Subcutaneous adipose tissue (tissue), 4 donors: ENCODE measurements around the gene HS3ST3B1. TPM values are rescaled to one million over a fixed set of nuclear protein-coding genes. Genes with fewer than 3 reads are reported as not detected.

ENCODE experiments used
- total RNA-seq, 4 donors: library from RNA; depleted of rRNA; stranded (reverse); fragments of >200 nt; gene quantifications; one replicate each; pipeline ENCODE4 v1.1.0, GENCODE V29; 2016
- TF ChIP-seq, protein P1 (sequence below): fragments of 450-650 bp; IDR thresholded peaks from one replicate; pipeline ENCODE4 v1.5.1; 2016; ENCODE audit warnings: low read depth, mild to moderate bottlenecking, control low read depth, antibody characterized with exemption, moderate library complexity

The HS3ST3B1 gene
- total RNA-seq, 4 donors from 2014 or later = 0.66 to 2.4 (median 1.1) TPM

GRCh38 chr17:14398766-14399165, 97.9 kb downstream of the HS3ST3B1 start:
- TF ChIP-seq, protein P1, sequence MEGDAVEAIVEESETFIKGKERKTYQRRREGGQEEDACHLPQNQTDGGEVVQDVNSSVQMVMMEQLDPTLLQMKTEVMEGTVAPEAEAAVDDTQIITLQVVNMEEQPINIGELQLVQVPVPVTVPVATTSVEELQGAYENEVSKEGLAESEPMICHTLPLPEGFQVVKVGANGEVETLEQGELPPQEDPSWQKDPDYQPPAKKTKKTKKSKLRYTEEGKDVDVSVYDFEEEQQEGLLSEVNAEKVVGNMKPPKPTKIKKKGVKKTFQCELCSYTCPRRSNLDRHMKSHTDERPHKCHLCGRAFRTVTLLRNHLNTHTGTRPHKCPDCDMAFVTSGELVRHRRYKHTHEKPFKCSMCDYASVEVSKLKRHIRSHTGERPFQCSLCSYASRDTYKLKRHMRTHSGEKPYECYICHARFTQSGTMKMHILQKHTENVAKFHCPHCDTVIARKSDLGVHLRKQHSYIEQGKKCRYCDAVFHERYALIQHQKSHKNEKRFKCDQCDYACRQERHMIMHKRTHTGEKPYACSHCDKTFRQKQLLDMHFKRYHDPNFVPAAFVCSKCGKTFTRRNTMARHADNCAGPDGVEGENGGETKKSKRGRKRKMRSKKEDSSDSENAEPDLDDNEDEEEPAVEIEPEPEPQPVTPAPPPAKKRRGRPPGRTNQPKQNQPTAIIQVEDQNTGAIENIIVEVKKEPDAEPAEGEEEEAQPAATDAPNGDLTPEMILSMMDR = no peak

Other genes starting within 250 kb of the HS3ST3B1 start
- 10 to 100 TPM; 13.9 to 25.9 (median 15.8) TPM for gene COX10, start 231.6 kb upstream of the HS3ST3B1 start, total RNA-seq
- gene CDRT15, start 64.2 kb upstream of the HS3ST3B1 start, total RNA-seq = not detected